ENCODE results near the gene SSBP4. TPM values are rescaled to one million over a fixed set of nuclear protein-coding genes. Genes with fewer than 3 reads are reported as not detected.

The SSBP4 gene
- total RNA-seq, 3 donors from 2014 or later, result 31.2 to 48.6 (median 41.1) TPM

GRCh38 chr19:18445262-18445948, 26.2 kb downstream of the SSBP4 start:
- ATAC-seq, result peak; percentile 54
- TF ChIP-seq CTCF (IDR thresholded peaks at IDR 0.05), result no peak
- Histone ChIP-seq H3K4me3 (no peak overlapping the region), H3K36me3 (ENCODE audit: low read depth) (no peaks in the 10 kb centered on the region), H3K9me3 (no peaks in the 10 kb centered on the region), H3K4me1 (ENCODE audit: low read depth) (no peaks in the 10 kb centered on the region)
- intact Hi-C loops (cut with DNase I, micrococcal nuclease), result loop anchor here in 1 of 2 donors (10.0 kb wide), 2 partner anchors 129 to 409 kb away; partner anchors contain the start of gene UBA52
- no peak for DNase-seq

GRCh38 chr19:18446145-18446810, 27.1 kb downstream of the SSBP4 start:
- H3K4me3 ChIP-seq, result no peak overlapping the region
- DNase-seq (no peak), ATAC-seq (no peak)
- intact Hi-C loops (cut with DNase I, micrococcal nuclease), result loop anchor here in 1 of 2 donors (10.0 kb wide), 2 partner anchors 129 to 409 kb away; partner anchors contain the start of gene UBA52
- H3K36me3 ChIP-seq (ENCODE audit: low read depth), result no peaks in the 10 kb centered on the region
- H3K9me3 ChIP-seq, result no peaks in the 10 kb centered on the region
- TF ChIP-seq CTCF (IDR thresholded peaks at IDR 0.05), result no peak
- peaks cover 2% of the 10 kb centered on the region for H3K4me1 ChIP-seq (ENCODE audit: low read depth)

GRCh38 chr19:18446811-18447359, 27.7 kb downstream of the SSBP4 start:
- no peaks in the 10 kb centered on the region for H3K9me3 ChIP-seq
- no peaks in the 10 kb centered on the region for H3K36me3 ChIP-seq (ENCODE audit: low read depth)
- TF ChIP-seq CTCF (IDR thresholded peaks at IDR 0.05), result no peak
- DNase-seq, result no peak
- H3K4me1 ChIP-seq (ENCODE audit: low read depth), result peaks cover 3% of the 10 kb centered on the region
- no peak overlapping the region for H3K4me3 ChIP-seq
- intact Hi-C loops (cut with DNase I, micrococcal nuclease), result loop anchor here in 1 of 2 donors (10.0 kb wide), 2 partner anchors 128 to 408 kb away; partner anchors contain the start of gene UBA52
- no peak for ATAC-seq

- ATAC-seq (no peak), DNase-seq (no peak)
- no peak overlapping the region for H3K4me3 ChIP-seq
- TF ChIP-seq CTCF (IDR thresholded peaks at IDR 0.05), result no peak
- H3K9me3 ChIP-seq, result no peaks in the 10 kb centered on the region
- H3K4me1 ChIP-seq (ENCODE audit: low read depth), result peaks cover 3% of the 10 kb centered on the region
- intact Hi-C loops (cut with DNase I, micrococcal nuclease), result loop anchor here in 1 of 2 donors (10.0 kb wide), 2 partner anchors 125 to 405 kb away; partner anchors contain the start of gene UBA52
- no peaks in the 10 kb centered on the region for H3K36me3 ChIP-seq (ENCODE audit: low read depth)
These were observed 30.4 kb downstream of the SSBP4 start for GRCh38 chr19:18449552-18449951.

GRCh38 chr19:18450021-18450930, 31.1 kb downstream of the SSBP4 start:
- Histone ChIP-seq H3K4me3 (no peak overlapping the region), H3K36me3 (ENCODE audit: low read depth) (no peaks in the 10 kb centered on the region), H3K4me1 (ENCODE audit: low read depth) (peaks cover 3% of the 10 kb centered on the region), H3K9me3 (no peaks in the 10 kb centered on the region)
- TF ChIP-seq CTCF (IDR thresholded peaks at IDR 0.05), result no peak
- ATAC-seq (no peak), DNase-seq (peak in 1 of 3 donors; percentile 52)
- intact Hi-C loops (cut with DNase I, micrococcal nuclease), result loop anchor here in 1 of 2 donors (10.0 kb wide), 1 partner anchor 405 kb away; no protein-coding TSS in a partner anchor

Data from mucosa of descending colon (tissue), 3 donors.